ENCODE data around the gene CPT1A.

The CPT1A gene

DNA sequence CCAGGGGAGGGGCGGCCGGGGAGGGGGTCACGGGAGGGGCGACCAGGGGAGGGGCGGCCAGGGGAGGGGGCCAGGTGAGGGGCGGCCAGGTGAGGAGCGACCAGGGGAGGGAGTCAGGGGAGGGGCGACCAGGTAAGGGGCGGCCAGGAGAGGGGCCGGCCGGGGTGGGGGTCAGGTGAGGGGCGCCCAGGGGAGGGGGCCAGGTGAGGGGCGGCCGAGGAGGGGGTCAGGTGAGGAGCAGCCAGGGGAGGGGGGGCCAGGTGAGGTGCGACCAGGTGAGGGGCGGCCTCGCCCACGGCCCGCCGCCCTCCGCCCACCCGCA, 90.8 kb downstream of the CPT1A start:
- DNase-seq: no peak

DNA sequence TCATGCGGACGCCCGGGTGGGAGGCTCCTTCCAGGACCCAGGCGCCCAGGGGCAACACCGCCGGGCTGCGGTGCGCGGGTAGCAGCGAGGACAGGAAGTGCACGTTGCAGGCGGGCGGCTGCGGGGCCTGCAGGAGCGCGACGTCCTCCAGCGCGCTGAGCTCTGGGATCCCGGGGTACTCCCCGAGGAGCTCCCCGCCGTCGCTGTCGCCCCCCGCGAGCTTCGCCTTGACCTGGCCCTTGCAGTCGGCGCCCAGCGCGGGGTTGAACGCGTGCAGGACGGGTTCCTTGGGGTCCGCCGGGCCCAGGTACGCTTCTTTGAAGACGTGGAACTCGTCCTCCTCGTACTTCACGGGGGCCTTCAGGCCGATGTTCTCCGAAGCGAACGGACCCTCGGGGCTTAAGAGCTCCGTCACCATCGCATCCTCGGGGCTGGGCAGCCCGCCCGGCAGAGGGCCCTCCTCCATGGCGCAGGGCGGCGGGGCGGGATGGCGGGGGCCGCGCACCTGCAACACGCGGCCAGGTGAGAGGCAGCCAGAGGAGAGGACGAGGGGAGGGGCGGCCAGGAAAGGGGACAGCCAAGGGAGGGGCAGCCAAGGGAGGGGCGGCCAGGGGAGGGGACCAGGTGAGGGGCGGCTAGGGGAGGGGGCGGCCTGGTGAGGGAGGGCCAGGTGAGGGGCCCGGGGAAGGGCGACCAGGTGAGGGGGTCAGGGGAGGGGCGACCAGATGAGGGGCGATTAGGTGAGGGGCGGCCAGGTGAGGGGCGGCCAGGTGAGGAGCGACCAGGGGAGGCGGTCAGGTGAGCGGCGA, 91.3 kb downstream of the CPT1A start:
- DNase-seq: no peak

DNA sequence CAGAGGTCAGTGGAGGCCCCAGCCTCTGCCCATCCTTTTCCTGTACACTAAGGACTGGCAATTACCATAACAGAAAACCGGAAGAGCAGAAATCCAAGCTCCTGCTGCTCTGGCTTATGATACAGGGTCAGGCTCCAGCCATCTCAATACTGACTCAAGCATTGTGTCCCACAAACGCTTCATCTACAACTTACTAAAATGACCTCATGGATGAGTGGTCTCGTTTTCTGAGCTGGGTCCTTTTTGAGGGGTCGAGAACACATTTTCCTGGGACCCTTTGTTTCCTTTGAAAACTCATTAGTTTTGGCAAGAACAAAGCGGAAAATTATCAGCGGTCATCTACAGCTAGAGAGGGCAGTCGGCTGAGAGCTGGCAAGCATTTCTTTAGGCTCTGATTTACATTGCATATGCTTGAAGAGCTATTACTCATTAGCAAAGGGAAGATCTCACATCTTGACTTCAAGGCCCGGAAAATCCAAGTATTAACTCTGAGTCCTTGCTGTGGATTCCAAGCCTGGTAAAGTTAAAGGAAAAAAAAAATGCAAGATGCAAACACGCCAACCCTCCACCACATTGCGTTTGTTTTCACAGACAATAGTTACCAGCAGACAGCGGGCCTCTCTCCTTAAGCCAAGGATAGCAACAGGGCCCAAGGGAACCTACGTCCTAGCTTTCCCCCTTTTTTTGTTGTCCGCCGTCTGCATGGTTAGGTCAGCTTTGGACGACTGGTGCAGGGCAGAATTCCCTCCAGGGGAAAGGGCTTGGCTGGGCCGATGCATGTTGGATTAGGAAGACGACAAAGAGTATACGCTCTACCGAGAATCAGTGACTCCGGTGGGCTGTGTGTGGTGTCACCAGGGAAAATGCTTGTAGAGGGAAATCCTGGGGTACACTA, 92.2 kb downstream of the CPT1A start:
- DNase-seq: no peak

DNA sequence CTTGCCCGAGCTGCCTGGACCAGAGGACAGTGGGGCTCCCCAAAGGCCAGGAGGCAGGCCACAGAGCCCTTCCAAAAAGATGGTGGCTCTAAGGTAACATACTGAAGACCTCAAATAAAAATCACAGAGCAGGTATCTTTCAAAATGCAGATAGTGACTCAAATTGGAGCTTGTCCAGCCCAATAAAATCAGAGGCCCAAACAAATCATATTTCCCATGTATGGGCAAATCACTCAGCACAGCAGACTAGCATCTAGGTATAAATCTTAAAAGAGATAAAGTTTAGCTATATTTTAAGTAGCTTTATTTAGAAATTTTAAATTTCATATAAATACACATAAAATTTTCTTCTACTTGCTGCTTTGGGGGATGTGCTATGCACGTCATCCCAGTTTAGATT, 93.7 kb downstream of the CPT1A start:
- DNase-seq: no peak

DNA sequence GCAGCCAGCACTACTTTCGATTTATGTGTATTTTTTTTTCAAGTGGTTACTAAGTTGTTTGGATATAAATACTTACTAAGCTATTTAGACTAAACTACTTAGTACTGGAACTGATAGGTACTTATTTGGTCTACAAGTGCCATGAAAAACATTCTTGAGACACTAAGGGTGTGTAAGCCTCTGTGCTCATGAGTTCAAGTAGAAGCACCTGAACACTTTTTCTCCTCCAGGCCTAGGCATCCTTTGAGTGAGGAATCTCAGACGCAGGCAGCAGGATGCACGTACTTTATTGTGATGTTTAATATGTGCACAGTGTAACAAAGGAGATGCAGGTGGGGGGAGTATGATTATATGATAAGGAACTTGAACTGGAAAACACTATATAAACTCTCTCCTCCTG, 98.2 kb downstream of the CPT1A start:
- no peak for DNase-seq

DNA sequence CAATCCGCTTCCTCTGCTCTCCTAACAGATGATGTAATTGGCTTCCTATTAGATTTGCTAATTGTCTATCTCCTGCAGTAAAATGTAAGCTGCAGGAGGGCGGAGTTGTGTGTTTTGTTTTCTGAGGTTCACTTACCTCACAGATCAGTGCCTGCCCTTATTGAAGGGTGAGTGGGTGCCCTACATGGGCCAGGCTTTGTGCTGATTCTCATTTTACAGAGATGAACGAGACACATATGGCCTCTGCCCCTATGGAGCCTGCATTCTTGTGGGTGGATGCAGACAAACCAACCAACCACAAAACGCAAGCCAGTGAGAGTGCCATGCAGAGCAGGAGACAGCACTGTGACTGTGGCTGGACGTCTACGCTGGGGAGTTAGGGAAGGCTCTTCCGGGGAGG, 100.3 kb downstream of the CPT1A start:
- DNase-seq: no peak

DNA sequence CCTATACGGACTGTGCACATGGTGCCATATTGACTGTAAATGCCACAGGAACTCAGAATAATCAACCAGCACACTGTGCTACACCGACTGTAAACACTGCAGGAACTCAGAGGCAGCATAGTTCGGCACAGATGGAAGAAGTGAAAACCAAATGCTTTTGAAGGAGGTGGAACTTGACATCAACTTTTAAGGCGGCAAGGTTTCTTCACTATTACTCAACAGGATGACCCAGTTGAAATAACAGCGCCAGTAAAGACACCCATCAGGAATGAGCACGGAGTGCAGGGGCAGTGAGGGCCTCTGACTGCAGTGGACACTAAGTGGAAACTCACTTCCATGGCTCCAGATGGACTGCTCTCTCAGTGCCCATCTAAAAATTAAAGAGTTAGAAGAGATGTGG, 106.1 kb downstream of the CPT1A start:
- DNase-seq: no peak

DNA sequence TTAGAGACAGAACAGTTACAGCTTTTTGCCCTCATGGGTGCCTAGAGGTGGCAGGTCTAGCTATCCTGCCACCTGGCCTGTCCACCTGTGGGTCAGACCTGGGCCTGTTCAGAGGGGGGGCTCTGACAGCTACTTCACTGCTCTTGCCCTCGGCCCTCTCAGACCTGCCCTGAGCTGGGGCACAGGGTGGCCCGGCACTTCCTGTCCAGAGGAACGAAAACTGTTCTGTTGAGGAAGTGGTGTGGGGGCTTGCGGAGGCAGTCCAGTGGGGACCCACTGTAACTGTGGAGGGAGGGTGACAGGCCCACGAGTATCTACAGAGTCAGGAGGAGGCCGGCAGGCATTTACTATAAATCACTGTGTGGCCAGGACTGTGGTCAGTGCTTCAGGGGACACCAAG, 106.6 kb downstream of the CPT1A start:
- DNase-seq: no peak

DNA sequence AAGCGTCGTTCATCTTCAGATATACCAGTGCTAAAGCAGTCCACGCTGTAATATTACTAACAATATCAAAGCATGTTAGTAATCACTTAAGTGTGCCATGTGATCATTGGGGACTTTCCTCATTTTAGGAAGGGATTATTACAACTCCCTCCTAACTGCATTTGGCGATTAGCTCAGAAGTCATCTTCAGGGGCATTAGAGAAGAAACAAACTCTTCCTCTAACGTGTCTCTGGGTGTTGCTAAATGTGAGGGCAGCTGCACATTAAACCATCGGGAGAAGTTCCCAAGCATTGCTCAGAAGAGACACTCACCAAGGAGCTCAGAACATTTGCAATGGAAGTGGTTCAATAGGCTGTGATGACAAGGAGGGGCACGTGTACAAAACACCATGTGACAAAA, 107.6 kb downstream of the CPT1A start:
- no peak for DNase-seq

DNA sequence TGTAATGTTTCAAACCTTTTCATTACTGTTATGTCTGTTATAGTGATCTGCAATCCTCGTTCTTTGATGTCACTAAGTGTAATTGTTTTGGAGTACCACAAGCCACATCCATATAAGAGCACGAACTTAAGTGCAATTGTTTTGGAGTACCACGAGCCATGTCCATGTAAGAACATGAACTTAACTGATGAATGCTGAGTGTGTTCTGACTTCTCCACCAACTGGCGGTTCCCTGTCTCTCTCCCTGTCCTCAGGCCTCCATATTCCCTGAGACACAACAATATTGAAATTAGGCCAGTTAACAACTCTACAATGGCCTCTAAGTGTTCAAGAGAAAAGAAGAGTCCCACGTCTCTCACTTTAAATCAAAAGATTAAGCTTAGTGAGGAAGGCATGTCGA, 113.9 kb downstream of the CPT1A start:
- DNase-seq: no peak

DNA sequence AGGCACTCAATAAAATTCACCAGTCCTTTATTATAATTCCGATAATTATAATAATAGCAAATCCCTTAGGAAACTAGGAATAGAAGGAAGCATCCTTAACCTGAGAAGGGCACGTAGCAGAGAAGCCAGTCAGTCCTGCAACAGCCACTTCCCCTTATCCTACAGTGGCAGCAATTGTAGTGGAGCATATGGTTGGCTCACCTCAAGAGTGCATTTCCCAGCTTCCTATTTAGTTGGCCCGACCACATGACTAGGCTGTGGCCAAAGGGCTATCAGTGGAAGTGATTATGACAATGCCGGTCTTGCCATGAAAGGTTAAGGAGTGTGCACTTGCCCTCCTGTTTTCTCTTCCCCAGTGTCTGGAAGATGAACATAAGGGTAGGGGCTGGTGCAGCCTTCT, 117.4 kb downstream of the CPT1A start:
- no peak for DNase-seq

DNA sequence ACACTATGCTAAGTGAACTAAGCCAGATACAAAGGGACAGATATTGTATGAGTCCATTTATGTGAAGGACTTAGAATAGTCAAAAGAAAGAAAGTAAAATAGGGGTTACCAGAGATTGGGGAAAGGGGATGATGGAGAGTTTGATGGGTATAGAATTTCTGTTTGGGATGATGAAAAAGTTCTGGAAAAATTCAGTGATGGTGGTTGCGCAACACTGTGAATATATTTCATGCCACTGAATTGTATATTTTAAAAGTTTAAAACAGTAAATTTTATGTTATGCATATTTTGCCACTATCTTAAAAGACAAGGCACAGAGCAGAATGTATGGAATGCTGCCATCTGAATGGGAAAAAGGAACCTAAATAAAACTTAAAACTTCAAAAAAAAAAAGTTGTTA, 119.6 kb downstream of the CPT1A start:
- DNase-seq: no peak

DNA sequence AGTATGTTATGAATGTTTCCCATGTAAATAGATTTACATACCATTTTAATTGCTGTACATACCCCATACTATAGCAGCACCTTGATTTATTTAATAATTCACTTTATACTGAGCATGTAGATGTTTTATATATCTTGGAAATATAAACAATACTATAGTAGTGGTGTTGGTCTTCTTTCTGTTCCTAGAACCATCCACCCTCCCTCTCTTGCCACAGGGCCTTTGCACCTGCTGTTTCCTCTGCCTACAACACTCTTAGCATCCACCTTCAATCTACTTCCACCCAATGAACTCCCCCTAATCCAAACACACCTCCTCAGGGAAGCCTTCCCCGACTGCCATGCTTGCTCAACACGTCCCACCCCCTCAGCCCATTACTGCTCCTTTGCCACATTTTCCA, 120.6 kb downstream of the CPT1A start:
- no peak for DNase-seq

DNA sequence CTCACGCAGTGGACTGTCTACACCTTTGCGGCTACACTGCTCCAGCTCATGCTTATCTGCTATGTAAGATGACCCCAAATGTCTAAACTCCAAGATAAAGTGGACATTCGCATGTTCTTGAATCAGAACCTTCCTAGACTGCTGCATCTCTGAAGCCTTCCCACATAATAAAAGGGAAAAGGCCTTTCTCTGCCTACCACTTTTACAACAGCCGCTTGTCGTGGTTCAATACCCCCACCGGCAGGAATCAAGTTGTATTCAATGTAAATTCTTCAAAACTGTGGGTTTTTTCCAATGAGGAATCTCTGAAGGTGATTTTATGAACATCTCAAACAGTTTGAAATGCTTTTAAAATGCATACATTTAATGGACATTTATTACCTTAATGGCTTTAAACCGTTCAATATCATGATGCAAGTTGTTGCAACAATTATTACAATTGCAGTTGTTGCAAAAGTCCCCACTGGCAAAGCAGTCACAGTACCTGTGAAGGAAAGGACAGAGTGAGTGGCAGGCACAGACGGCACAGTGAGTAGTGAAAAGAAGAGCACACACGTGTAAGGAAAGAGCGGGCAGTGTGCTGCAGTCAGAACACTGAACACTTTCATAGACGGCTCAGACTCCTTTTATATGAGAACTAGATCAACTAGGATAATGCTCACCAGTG, 126.1 kb downstream of the CPT1A start:
- no peak for DNase-seq

DNA sequence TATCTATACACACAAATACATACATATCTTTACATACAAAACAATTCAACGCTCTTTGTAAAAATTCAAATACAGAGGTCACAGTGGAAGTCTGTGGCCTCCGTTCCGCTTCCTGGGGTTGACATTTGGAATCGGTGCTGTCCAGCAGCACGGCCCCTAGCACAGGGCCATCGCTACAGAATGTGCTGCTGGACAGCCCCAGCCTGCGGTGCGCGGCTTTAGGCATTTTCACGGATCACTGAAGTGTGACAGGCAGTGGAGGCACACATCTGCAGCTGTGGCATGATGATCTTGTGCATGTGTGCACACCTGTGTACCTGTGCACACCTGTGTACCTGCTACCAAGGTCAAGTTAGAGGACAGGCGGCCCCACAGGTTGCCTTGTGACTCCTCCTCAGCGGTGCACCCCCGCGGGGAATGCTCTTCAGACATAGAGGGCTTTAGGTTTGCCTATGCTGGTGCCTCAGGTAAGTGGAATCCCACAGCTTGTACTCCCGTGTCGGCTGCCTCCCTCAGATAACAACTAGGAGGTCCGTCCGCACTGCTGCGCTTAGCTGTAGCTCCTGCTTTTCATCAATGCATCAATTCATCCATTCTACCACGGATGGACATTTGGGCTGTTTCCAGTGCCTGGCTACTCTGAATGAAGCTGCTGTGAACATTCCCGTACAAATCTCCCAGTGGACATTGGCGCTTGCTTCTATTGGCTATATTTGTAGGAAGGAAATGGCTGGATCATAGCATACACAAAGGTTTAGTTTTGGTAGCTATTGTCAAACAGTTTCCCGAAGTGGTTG, 127.5 kb downstream of the CPT1A start:
- DNase-seq: no peak

DNA sequence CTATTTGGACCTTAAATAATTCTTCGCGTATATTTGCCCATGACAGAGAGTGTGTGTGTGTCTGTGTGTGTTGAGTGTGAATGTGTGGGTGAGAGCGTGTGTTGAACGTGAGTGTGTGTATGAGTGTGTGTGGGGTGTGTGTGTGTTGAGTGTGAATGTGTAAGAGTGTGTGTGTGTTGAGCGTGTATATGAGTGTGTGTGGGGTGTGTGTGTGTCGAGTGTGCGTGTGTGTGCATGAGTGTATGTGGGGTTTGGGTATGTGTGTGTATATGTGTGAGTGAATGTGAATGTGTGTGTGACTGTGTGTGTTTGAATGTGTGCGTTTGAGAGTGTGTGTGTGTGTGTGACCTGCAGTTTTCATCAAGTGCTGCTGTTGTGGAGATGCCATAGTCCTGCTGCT, 130.6 kb downstream of the CPT1A start:
- no peak for DNase-seq

DNA sequence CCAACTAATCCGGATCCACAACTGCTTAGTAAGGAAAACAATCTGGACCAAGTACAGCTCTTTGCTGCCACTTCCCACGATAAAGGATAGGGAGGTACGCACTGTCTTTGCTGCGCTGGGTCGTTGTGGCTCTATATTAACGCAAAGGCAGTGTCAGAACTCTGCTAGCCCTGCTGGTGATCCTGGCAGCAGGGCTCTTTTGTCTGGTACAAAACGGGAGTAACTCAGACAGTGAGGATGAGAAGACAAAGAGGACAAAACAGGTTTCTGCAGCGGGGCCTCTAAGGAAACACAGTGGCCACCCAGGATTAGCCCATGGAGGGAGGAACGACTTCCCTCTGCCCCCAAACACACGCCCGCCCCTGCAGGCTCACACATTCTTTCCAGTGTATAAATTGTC, 131.3 kb downstream of the CPT1A start:
- DNase-seq: no peak

DNA sequence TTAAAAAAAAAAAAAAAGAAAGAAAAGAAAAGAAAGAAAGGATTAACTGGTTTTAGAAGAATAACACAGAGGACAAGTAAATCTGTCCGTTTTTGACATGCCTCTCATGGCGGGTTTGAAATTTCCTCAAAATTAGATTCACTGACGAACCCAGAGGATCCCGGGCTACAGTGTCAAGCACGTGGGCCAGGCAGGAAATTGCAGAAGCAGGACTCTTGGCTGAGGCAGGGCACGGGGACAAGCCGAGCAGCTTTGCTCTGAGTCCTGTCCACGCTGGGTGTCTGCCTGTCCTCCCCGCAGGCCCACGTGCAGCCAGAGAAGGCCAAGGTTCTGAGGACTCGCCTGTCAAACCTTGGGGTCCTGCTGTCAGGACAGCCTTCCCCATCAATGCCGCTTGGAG, 132.7 kb downstream of the CPT1A start:
- DNase-seq: no peak

DNA sequence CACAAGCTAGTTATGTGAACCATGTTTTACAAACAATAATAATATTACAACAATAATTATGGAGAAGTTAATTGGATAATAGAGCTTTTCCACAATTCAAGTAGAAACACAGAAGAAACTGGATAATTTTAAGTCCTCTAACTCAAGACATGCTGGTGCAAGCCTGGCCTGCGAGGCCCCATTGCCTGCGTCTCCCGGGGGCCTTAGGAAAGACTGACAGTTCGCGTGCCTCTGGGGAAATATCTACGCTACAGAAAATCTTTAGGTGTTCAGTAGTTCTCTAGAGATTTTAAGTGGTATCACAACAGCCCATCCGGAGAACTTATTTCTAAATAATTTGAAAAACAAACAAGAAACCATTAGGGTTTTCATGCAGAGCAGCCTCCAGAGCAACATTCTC, 134.2 kb downstream of the CPT1A start:
- DNase-seq: no peak

DNA sequence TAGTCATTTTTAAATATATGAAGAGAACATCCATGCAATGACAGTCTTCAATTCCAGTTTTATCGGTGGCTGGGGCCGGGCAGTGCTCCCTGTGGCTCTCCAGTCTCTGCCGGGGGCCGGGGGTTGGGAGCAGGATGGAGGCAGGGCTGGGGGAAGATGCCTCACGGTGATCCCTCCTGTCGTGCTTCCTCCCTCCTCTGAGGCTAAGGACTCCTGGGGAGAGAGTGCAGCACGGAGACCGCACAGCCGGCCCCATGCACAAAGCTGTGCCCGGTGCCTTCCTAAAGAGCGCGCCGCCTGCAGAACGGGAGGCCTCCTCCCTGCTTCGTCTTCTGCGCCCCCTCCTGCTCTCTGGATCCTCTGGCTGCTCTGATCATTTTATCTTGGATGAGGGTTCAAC, 136.8 kb downstream of the CPT1A start:
- DNase-seq: no peak

Measured in EL (cell line).